ENCODE results near the gene CDC25A. TPM values are rescaled to one million over a fixed set of nuclear protein-coding genes. Genes with fewer than 3 reads are reported as not detected.
A peak's percentile ranks its signal among the peaks of the same experiment; 100 is the strongest.

The CDC25A gene
- polyA plus RNA-seq, 2 of the 4 experiments (the other 2 are of a cell fraction), result 6.4 to 9.8 TPM

GRCh38 chr3:48217449-48217848 lies 29.2 kb upstream of the CDC25A start:
- Histone ChIP-seq H3K4me1 (peaks cover 8% of the 10 kb centered on the region; the same call in 1 of the 3 replicates), H3K4me2 (no peak overlapping the region), H3K9me3 (no peaks in the 10 kb centered on the region), H3K27ac (no peak overlapping the region), H3K4me3 (no peak overlapping the region)
- peak; percentile 39 to 55; a peak in 2 of 6 replicates for ATAC-seq
- WGBS (ENCODE audit: missing lambda C conversion rate), result 71% methylated on average over 4 of the region's 4 CpGs
- ChIA-PET CTCF (interaction anchor here (1.3 kb wide), 1 partner anchor 23 kb away, joined by 4 read pairs; no protein-coding TSS in a partner anchor), POLR2A (no interaction called here)
- no peak for FAIRE-seq
- no peak for TF ChIP-seq TFCP2L1 (CRISPR knock-in tag; IDR thresholded peaks at IDR 0.05)
- TF ChIP-seq CHD4 (IDR thresholded peaks at IDR 0.05; ENCODE audit: borderline replicate concordance), result no peak
- no peak for TF ChIP-seq REST (IDR thresholded peaks at IDR 0.05)
- no peak for TF ChIP-seq POLR2A (IDR thresholded peaks at IDR 0.05; ENCODE audit: low read length)
- no peak for TF ChIP-seq PHF8 (IDR thresholded peaks at IDR 0.05; ENCODE audit: borderline replicate concordance, low read depth)
- TF ChIP-seq MAFK (IDR thresholded peaks at IDR 0.05; ENCODE audit: partially characterized antibody), result no peak
- no peak for TF ChIP-seq HOXB5 (CRISPR knock-in tag; IDR thresholded peaks at IDR 0.05)
- no peak for TF ChIP-seq SREBF2 (IDR thresholded peaks at IDR 0.05)
- TF ChIP-seq RARB (CRISPR knock-in tag; IDR thresholded peaks at IDR 0.05), result no peak
- TF ChIP-seq RCOR1 (IDR thresholded peaks at IDR 0.05; ENCODE audit: low read depth, low read length), result no peak
- no peak for TF ChIP-seq ZFP36 (IDR thresholded peaks at IDR 0.05; ENCODE audit: borderline replicate concordance, partially characterized antibody)
- TF ChIP-seq NPAS2 (CRISPR knock-in tag; IDR thresholded peaks at IDR 0.05; ENCODE audit: borderline replicate concordance), result no peak
- no peak for TF ChIP-seq GATA3 (IDR thresholded peaks at IDR 0.05; ENCODE audit: borderline replicate concordance)
- TF ChIP-seq MAZ (IDR thresholded peaks at IDR 0.05; ENCODE audit: borderline replicate concordance, low read depth, low read length), result no peak
- TF ChIP-seq FOXS1 (CRISPR knock-in tag; IDR thresholded peaks at IDR 0.05), result no peak
- TF ChIP-seq ZC3H11A (IDR thresholded peaks at IDR 0.05), result no peak
- no peak for TF ChIP-seq HES2 (IDR thresholded peaks at IDR 0.05)
- TF ChIP-seq EHMT2 (IDR thresholded peaks at IDR 0.05; ENCODE audit: low read depth), result no peak
- no peak for DNase-seq (ENCODE audit: low read depth in 1 of 2, low spot score in 1 of 2)

- ChIA-PET POLR2A (no interaction called here), CTCF (interaction anchor here (1.3 kb wide), 1 partner anchor 16 kb away, joined by 3 read pairs; no protein-coding TSS in a partner anchor)
- Histone ChIP-seq H3K27ac (no peak overlapping the region), H3K4me2 (no peak overlapping the region), H3K4me3 (no peak overlapping the region), H3K4me1 (peaks cover 8% of the 10 kb centered on the region; the same call in 1 of the 3 replicates), H3K9me3 (no peaks in the 10 kb centered on the region)
- FAIRE-seq (no peak), DNase-seq (ENCODE audit: low read depth in 1 of 2, low spot score in 1 of 2) (no peak), ATAC-seq (no peak; a peak in 1 of 6 replicates)
- WGBS (ENCODE audit: missing lambda C conversion rate), result 68% methylated on average over 5 of the region's 5 CpGs
- TF ChIP-seq TP53 (CRISPR knock-in tag; IDR thresholded peaks at IDR 0.05) (no peak), BHLHE40 (IDR thresholded peaks at IDR 0.05; ENCODE audit: low read depth, low read length) (no peak), BCL3 (IDR thresholded peaks at IDR 0.05) (no peak), NFE2L2 (conservative IDR thresholded peaks at IDR 0.05; ENCODE audit: low read length) (no peak), EHMT2 (IDR thresholded peaks at IDR 0.05; ENCODE audit: low read depth) (no peak), FOSB (CRISPR knock-in tag; IDR thresholded peaks at IDR 0.05) (no peak), KDM1A (IDR thresholded peaks at IDR 0.05; ENCODE audit: low read depth) (no peak), JUN (IDR thresholded peaks at IDR 0.05) (no peak), CHD4 (IDR thresholded peaks at IDR 0.05; ENCODE audit: borderline replicate concordance) (no peak), MAZ (IDR thresholded peaks at IDR 0.05; ENCODE audit: borderline replicate concordance, low read depth, low read length) (no peak), HEYL (CRISPR knock-in tag; IDR thresholded peaks at IDR 0.05) (no peak), RAD21 (conservative IDR thresholded peaks at IDR 0.05 in 1 of 2, IDR thresholded peaks at IDR 0.05 in 1 of 2) (no peak), PBX3 (IDR thresholded peaks at IDR 0.05) (no peak), EP300 (IDR thresholded peaks at IDR 0.05) (no peak), HMGXB4 (CRISPR knock-in tag; IDR thresholded peaks at IDR 0.05; ENCODE audit: borderline replicate concordance) (no peak), MAFK (IDR thresholded peaks at IDR 0.05; ENCODE audit: partially characterized antibody) (no peak)
These were observed 27.7 kb upstream of the CDC25A start for GRCh38 chr3:48215876-48216275.
